Fibroblast of skin of left quadriceps (primary cell): ENCODE results near the gene NR5A2.
"Not testable (repeated sequence)": the region's sequence is repeated elsewhere in the genome, so short reads cannot be mapped to it uniquely, and the experiment has no call there.

Experiments
- DNase-seq, 2 experiments: peaks; one replicate each; pipeline ENCODE4 v3.0.0-alpha.2; 2013; ENCODE audit warnings: low read depth in 2 of 2

NR5A2 gene

GRCh38 chr1:200163911-200164310 lies 136.4 kb downstream of the NR5A2 start:
- no peak for DNase-seq

GRCh38 chr1:200165493-200166220 lies 138.1 kb downstream of the NR5A2 start:
- no peak for DNase-seq

GRCh38 chr1:200166411-200166810 lies 138.9 kb downstream of the NR5A2 start:
- no peak for DNase-seq

GRCh38 chr1:200168926-200169325 lies 141.4 kb downstream of the NR5A2 start:
- no peak for DNase-seq

GRCh38 chr1:200172311-200172710 lies 144.8 kb downstream of the NR5A2 start:
- DNase-seq, result no peak

- DNase-seq, result no peak
These were observed 145.6 kb downstream of the NR5A2 start for GRCh38 chr1:200173097-200173618.

- no peak for DNase-seq
These were observed 147.2 kb downstream of the NR5A2 start for GRCh38 chr1:200174525-200175295.

GRCh38 chr1:200176181-200176580 lies 148.7 kb downstream of the NR5A2 start:
- no peak for DNase-seq

GRCh38 chr1:200176798-200177197 lies 149.3 kb downstream of the NR5A2 start:
- DNase-seq, result no peak

GRCh38 chr1:200178340-200178739 lies 150.8 kb downstream of the NR5A2 start:
- no peak for DNase-seq

GRCh38 chr1:200179126-200179780 lies 151.7 kb downstream of the NR5A2 start:
- DNase-seq, result peak; percentile 51 to 57

- no peak for DNase-seq
These were observed 152.3 kb downstream of the NR5A2 start for GRCh38 chr1:200179781-200180160.

- no peak for DNase-seq
These were observed 153.3 kb downstream of the NR5A2 start for GRCh38 chr1:200180821-200181220.

- DNase-seq, result no peak
These were observed 154.4 kb downstream of the NR5A2 start for GRCh38 chr1:200181861-200182260.

- DNase-seq, result no peak
These were observed 155.2 kb downstream of the NR5A2 start for GRCh38 chr1:200182701-200183100.

GRCh38 chr1:200183637-200184036 lies 156.1 kb downstream of the NR5A2 start:
- no peak for DNase-seq

GRCh38 chr1:200184196-200184595 lies 156.7 kb downstream of the NR5A2 start:
- DNase-seq, result peak in 1 of 2 experiments; percentile 27

GRCh38 chr1:200185191-200185590 lies 157.7 kb downstream of the NR5A2 start:
- DNase-seq, result not testable (repeated sequence)

- DNase-seq, result not testable (repeated sequence)
These were observed 159.8 kb downstream of the NR5A2 start for GRCh38 chr1:200187332-200187731.

GRCh38 chr1:200191993-200192392 lies 164.5 kb downstream of the NR5A2 start:
- DNase-seq, result no peak

GRCh38 chr1:200194477-200194876 lies 167.0 kb downstream of the NR5A2 start:
- no peak for DNase-seq

- no peak for DNase-seq
These were observed 170.7 kb downstream of the NR5A2 start for GRCh38 chr1:200198236-200198635.
